NCI-H524 treated with DMSO at 0.1 percent for 48 hours (cell line): ENCODE results near the gene CYP24A1.

Experiments used
- DNase-seq: peaks from one replicate; lab custom pipeline; 2025; lab: John Stamatoyannopoulos, UW

CYP24A1 gene

DNA sequence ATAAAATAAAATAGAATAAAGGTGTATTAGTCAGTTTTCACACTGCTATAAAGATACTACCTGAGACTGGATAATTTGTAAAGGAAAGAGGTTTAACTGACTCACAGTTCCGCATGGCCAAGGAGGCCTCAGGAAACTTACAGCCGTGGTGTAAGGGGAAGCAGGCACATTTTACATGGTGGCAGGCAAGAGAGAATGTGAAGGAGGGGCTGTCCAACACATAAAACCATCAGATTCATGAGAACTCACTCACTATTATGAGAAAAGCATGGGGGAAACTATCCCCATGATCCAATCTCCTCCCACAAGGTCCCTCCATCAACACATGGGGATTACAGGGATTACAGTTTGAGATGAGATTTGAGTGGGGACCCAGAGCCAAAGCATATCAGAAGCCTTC is 62.3 kb downstream of the CYP24A1 start:
- no peak for DNase-seq

- no peak for DNase-seq
Observed at GRCh38 chr20:54110457-54110856, 63.3 kb downstream of the CYP24A1 start.

- DNase-seq: no peak
Observed at GRCh38 chr20:54110041-54110440, 63.7 kb downstream of the CYP24A1 start.

DNA sequence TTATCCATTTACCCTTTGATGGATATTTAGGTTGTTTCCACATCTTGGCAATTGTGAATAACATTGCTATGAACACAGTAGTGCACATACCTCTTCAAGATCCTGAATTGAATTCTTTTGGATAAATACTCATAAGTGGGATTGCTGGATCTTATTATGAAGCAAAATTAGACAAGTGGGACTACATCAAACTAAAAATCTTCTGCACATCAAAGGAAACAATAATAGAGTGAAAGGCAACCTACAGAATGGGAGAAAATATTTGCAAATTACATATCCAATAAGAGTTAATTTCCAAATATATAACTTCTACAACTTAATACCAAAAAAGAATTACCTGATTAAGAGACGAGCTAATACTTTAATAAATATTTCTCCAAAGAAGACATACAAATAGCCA is 65.0 kb downstream of the CYP24A1 start:
- DNase-seq: no peak

GRCh38 chr20:54108326-54108642 is 65.5 kb downstream of the CYP24A1 start:
- DNase-seq: no peak

DNA sequence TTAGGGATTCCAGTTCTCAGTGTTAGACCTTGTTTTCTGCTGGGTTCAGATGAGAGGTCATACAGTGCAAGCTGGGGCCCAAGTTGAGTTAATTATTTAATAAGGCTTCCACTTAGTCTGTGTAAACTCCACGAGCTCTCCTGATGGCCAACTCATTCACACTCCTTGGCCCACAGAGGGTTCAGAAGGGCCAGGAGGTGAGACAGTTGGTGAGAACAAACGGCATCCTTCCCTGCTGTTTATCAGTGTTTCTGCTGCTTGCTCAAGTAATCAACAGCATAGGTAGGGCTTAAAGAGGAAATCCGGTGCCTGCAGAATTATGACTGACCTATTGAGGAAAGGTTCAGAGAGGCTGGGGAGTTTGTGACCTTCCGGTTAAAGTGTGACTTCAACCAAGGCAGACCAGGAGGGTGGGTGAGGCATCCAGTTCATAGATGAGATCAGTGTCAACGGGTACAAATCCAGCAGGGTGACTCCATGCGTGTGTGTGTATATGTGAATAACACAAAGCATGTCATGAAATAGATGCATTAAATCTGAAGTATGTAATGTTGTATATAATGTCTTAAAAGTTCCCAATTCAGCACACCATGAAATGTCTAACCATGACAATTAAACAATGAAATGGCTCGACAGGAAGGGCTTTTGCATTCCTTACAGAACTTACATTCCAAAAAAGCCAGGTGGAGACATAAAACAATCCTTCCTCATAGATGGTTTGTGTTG is 66.0 kb downstream of the CYP24A1 start:
- DNase-seq: no peak

GRCh38 chr20:54107181-54107580 is 66.6 kb downstream of the CYP24A1 start:
- DNase-seq: no peak

DNA sequence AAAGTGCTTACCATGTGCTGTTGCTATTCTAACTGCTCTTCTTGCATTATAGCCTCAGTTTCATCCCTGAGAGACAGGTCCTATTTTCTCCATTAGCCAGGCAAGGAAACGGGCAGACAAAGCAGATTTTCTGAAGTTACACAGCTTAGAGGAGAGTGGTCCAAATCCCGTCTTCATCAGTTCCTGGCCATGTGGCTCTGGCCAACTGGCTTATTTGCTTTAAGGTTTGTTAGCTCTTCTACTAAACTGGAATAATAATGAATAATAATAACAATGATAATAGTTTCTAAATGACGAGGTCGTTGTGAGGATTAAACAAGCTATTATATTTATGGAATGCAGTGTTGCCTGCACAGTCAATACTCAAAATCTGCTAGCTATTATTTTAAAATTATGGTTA is 67.6 kb downstream of the CYP24A1 start:
- no peak for DNase-seq

DNA sequence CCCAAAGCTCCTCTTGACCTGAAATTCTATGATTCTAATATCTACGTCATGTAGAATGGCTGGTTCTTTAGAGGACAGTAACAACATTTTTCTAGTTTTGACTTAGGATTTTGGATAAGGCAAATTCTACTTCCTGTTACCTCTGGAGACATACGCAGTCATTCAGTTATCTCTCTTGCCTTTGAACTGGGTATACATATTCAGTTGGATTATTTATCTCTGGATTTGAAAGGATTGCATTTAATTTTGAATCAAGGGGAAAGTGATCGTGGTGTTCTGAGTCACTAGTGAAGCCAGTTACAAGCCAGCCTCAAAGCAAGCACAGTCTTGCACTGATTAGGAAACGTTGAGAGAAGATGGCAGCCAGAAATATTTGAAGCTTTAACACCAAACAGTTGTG is 68.1 kb downstream of the CYP24A1 start:
- DNase-seq: no peak

- no peak for DNase-seq
Observed at GRCh38 chr20:54104781-54105180, 69.0 kb downstream of the CYP24A1 start.

DNA sequence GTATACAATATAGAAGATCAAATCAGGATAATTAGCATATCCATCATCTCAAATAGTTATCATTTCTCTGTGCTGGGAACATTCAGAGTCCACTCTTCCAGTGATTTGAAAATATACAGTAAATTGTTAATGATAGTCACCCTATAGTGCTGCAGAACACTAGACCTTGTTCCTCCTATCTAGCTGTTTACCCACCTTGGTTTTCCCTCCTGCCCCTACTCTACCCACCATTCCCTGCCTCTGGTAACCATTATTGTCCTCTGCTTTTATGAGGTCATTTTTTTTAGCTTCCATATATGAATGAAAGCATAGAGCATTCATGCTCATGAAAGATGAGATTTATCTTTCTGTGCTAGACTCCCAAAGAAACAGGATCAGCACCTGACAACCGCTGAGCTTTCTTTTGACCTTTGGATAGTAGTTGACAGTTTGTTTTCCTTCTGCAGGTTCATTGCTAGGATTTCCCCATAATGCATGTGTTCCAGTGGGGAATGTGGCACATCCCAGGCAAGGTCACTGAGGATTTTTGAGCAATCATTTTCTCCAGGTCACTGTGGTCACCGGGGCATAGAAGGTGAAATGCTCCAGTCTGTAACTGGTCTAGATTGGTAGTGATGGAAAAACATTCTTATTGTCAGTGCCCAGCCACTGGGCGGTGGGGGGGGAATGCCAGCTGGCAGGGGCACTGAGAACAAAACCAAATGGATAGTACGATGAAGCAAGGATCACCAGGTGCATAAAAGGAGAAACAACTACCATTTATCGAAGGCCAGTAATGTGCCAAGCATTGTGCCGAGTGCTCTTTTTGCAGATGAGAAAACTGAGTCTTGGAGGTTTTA is 69.8 kb downstream of the CYP24A1 start:
- no peak for DNase-seq
